Globus pallidus (tissue), 1 donor: Measurements from ENCODE around the gene AMZ2.
A peak's percentile ranks its signal among the peaks of the same experiment; 100 is the strongest.
"Not testable (repeated sequence)": the region's sequence is repeated elsewhere in the genome, so short reads cannot be mapped to it uniquely, and the experiment has no call there.

Experiments used
- DNase-seq: peaks from one replicate; pipeline ENCODE4 v3.0.0-alpha.2; 2015; ENCODE audit warnings: low spot score

Gene AMZ2, protein sequence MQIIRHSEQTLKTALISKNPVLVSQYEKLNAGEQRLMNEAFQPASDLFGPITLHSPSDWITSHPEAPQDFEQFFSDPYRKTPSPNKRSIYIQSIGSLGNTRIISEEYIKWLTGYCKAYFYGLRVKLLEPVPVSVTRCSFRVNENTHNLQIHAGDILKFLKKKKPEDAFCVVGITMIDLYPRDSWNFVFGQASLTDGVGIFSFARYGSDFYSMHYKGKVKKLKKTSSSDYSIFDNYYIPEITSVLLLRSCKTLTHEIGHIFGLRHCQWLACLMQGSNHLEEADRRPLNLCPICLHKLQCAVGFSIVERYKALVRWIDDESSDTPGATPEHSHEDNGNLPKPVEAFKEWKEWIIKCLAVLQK

GRCh38 chr17:68247445-68248198, at the start of gene AMZ2:
TSS of gene AMZ2 (plus strand) at chr17:68248043. CDS start at chr17:68250188, 2,145 bp downstream.
- peak; percentile 95 for DNase-seq

GRCh38 chr17:68198931-68199836, 48.7 kb upstream of the AMZ2 start:
- DNase-seq: no peak

DNA sequence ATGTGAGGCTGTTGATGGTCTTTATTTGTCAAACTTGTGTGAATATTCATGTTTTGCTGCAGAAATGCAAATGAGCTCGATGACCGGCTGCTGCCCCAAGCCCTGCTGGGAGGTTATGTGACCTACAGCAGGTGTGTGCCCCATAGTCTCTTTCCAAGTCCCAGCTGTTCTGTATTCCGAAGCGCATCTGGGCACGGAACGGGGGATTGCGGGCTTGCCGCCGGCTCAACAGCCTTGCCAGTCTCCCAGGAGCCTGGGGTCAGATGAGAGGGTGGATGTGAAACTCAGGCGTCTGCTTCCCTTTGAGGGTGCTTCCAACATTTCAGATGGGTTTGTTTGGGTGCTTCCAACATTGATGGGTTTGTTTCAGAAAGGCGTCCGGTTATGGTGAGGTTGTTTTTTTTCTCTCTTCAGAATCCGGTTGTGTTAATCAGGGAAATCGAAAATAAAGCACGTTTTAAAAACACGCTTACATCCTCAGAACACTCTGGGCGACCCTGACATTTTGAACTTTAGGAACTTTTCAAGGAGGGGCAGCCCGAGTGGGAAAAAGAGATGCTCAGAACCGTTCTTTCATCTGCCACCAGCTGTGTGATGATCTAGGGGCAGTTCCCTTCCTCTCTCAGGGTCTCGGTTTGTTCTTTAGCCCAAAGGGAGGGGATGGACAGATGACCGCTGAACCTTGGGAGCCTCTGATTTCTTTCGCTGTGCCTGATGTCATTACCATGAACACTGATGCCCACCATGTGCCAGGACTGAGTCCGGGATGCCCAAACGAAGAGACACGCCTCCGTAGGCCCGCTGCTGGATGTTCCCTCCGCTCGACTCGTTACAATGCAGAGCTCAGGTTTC, 47.8 kb upstream of the AMZ2 start:
- no peak for DNase-seq

DNA sequence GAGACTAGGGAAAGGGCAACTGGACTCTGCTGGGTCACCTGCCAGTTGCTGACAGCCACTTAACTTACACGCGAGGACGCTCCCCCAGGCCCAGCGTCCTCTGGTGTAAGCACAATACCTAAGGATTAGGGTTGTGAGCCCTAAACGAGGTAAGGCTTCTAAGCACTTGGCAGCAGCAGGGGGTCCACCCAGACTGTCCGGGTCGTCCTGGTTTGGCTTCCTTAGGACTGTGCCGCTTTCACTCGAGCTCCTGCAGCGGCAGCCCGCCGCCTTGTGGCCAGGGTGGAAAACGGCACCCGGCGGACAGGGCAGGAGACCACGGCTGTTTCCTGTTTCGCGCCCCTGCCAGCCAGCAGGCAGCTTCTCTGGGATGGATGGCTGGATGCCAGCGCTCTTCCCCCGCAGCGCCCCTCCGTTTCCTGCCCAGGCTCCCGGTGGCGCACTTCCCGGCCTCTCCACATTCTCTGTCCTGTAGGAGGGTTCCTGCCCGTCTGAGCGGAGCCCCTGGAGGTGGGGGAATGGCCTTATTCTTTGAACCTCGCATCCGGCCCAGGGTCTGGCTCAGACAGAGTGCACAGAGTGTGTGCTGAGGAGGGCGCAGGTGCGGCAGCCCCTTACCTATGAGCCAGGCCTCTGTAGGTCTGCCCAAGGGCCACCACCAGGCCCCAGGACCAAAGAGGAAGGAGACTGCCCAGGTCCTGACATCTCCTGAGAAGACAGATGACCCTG, 47.0 kb upstream of the AMZ2 start:
- peak; percentile 64 for DNase-seq

DNA sequence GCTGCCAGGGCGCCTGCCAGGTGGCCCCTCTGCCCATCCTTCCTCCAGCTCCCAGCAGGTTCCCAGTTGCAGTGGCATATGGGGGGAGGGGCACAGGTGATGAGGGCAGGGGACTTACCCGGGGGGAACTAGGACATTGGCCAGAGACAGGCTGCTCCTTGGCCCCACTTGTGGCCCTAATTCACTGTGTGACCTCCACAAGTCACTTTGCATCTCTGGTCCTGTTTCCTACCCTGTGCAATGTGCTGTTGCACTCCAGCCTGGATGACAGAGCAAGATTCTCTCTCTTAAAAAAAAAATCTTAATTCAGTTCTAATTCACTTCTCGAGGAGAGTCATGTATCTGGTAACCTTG, 46.4 kb upstream of the AMZ2 start:
- not testable (repeated sequence) for DNase-seq

- DNase-seq: not testable (repeated sequence)
Observed at GRCh38 chr17:68202321-68202720, 45.5 kb upstream of the AMZ2 start.

- DNase-seq: no peak
Observed at GRCh38 chr17:68204736-68205135, 43.1 kb upstream of the AMZ2 start.

- DNase-seq: peak; percentile 95
Observed at GRCh38 chr17:68205251-68205807, 42.5 kb upstream of the AMZ2 start.

GRCh38 chr17:68205808-68206720, 41.8 kb upstream of the AMZ2 start:
- DNase-seq: peak; percentile 42

DNA sequence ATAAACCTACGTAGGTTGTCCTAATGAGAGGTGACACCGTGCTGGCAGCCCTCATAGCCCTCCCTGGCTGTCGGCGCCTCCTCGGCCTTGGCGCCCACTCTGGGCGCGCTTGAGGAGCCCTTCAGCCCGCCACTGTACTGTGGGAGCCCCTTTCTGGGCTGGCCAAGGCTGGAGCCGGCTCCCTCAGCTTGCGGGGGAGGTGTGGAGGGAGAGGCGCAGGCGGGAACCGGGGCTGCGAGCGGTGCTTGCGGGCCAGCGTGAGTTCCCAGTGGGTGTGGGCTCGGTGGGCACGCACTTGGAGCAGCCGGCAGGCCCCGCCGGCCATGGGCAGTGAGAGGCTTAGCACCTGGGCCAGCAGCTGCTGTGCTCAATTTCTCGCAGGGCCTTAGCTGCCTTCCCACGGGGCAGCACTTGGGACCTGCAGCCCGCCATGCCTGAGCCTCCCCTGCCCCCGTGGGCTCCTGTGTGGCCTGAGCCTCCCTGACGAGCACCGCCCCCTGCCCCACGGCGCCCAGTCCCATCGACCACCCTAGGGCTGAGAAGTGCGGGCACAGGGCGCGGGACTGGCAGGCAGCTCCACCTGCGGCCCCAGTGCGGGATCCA, 40.1 kb upstream of the AMZ2 start:
- DNase-seq: no peak

- not testable (repeated sequence) for DNase-seq
Observed at GRCh38 chr17:68208651-68209050, 39.2 kb upstream of the AMZ2 start.

GRCh38 chr17:68209191-68209900, 38.5 kb upstream of the AMZ2 start:
- DNase-seq: not testable (repeated sequence)

GRCh38 chr17:68210570-68211315, 37.1 kb upstream of the AMZ2 start:
- no peak for DNase-seq

DNA sequence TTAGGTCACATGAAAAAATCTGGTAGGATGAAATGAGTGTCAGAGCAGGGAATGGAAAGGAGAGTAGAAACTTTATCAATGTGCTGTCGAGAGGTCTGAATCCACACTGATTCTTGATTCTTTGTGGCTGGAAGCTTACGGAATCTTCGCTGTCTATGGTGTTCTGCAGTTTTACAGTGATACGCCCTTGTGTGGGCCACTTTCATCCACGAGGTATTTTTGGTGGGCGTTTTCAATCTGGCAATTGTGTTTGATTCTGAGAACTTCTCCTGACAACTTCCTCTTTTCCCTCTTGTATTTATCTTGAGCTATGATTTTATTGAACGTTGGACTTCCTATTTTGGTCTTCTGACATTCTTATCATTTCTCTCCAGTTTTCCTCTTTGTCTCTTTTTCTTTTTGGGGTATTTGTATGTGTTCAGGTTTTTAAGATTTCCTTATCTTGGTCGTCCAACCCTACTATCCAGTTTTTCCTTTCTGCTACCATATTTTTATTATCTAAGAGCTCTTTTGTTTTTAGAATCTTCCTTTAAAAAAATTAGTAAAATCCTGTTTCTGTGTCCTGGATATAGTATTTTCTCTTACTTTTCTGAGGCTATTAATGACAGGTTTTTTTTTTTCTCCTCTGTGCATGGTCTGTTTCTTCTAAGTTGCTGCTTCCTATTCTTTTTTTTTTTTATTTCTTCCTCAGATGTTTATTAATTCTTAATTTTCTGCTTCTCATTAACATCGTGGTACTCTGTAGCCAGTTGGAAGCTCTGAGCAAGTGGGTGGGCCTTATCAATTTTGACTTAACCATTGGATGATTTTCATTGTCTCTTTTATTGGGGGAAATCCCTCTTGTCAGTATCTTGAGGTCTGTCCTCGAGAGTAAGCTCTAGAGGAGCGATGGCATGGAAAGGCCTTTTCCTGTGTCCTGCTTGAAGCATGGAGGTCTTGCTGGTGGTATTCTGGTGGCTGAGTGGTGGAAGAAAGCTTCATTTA, 34.1 kb upstream of the AMZ2 start:
- DNase-seq: not testable (repeated sequence)

- DNase-seq: not testable (repeated sequence)
Observed at GRCh38 chr17:68215453-68215852, 32.4 kb upstream of the AMZ2 start.

DNA sequence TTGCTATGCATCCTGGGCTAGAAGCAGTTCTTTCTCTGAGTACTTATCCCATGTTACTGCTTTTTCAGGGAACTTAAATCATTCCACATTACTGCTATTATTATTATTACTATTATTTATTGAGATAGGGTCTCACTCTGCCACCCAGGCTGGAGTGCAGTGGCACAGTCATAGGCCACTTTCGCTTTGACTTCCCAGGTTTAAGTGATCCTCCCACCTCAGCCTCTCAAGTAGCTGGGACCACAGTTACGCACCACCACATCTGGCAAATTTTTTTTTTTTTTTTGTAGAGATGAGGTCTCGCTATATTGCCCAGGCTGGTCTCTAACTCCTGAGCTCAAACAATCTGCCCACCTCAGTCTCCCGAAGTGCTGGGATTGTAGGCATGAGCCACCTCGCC, 28.4 kb upstream of the AMZ2 start:
- not testable (repeated sequence) for DNase-seq
